ENCODE measurements around the gene RAB33B. TPM values are rescaled to one million over a fixed set of nuclear protein-coding genes. Genes with fewer than 3 reads are reported as not detected.

Gene RAB33B
- total RNA-seq, 1 donor from 2014 or later = 9.8 TPM

GRCh38 chr4:139481465-139481864, 27.5 kb downstream of the RAB33B start:
- TF ChIP-seq CTCF (IDR thresholded peaks at IDR 0.05) = no peak
- ATAC-seq = no peak
- no peaks in the 10 kb centered on the region for H3K27me3 ChIP-seq
- no peak overlapping the region for H3K27ac ChIP-seq
- H3K4me3 ChIP-seq = no peak overlapping the region
- no peak for DNase-seq
- H3K4me1 ChIP-seq = no peaks in the 10 kb centered on the region
- H3K9me3 ChIP-seq = no peaks in the 10 kb centered on the region
- intact Hi-C loops (cut with DNase I) = no loop called here
- no peaks in the 10 kb centered on the region for H3K36me3 ChIP-seq

GRCh38 chr4:139483000-139483399, 29.1 kb downstream of the RAB33B start:
- intact Hi-C loops (cut with DNase I) = no loop called here
- no peak overlapping the region for H3K4me3 ChIP-seq

GRCh38 chr4:139484783-139485311, 30.9 kb downstream of the RAB33B start:
- no peak for DNase-seq
- TF ChIP-seq CTCF (IDR thresholded peaks at IDR 0.05) = no peak
- no peaks in the 10 kb centered on the region for H3K4me1 ChIP-seq
- intact Hi-C loops (cut with DNase I) = no loop called here
- H3K9me3 ChIP-seq = no peaks in the 10 kb centered on the region
- H3K27ac ChIP-seq = no peak overlapping the region
- H3K27me3 ChIP-seq = no peaks in the 10 kb centered on the region
- no peaks in the 10 kb centered on the region for H3K36me3 ChIP-seq
- peak; percentile 54 for ATAC-seq
- H3K4me3 ChIP-seq = no peak overlapping the region

More at GRCh38 chr4:139483000-139483399, 29.1 kb downstream of the RAB33B start:
- Histone ChIP-seq H3K4me1 (no peaks in the 10 kb centered on the region), H3K36me3 (no peaks in the 10 kb centered on the region), H3K27ac (no peak overlapping the region), H3K9me3 (no peaks in the 10 kb centered on the region), H3K27me3 (no peaks in the 10 kb centered on the region)
- DNase-seq (no peak), ATAC-seq (no peak)
- TF ChIP-seq CTCF (IDR thresholded peaks at IDR 0.05) = no peak

- DNase-seq (no peak), ATAC-seq (no peak)
- intact Hi-C loops (cut with DNase I) = no loop called here
- no peak overlapping the region for H3K4me3 ChIP-seq
- no peaks in the 10 kb centered on the region for H3K4me1 ChIP-seq
- H3K27ac ChIP-seq = no peak overlapping the region
- H3K36me3 ChIP-seq = no peaks in the 10 kb centered on the region
- H3K9me3 ChIP-seq = no peaks in the 10 kb centered on the region
- TF ChIP-seq CTCF (IDR thresholded peaks at IDR 0.05) = no peak
- no peaks in the 10 kb centered on the region for H3K27me3 ChIP-seq
These were observed 34.5 kb downstream of the RAB33B start for GRCh38 chr4:139488442-139488841.

GRCh38 chr4:139489638-139490037, 35.7 kb downstream of the RAB33B start:
- intact Hi-C loops (cut with DNase I) = no loop called here
- DNase-seq (no peak), ATAC-seq (no peak)
- no peaks in the 10 kb centered on the region for H3K36me3 ChIP-seq
- no peak overlapping the region for H3K4me3 ChIP-seq
- no peaks in the 10 kb centered on the region for H3K9me3 ChIP-seq
- H3K27ac ChIP-seq = no peak overlapping the region
- H3K4me1 ChIP-seq = no peaks in the 10 kb centered on the region
- no peak for TF ChIP-seq CTCF (IDR thresholded peaks at IDR 0.05)
- no peaks in the 10 kb centered on the region for H3K27me3 ChIP-seq

- H3K27ac ChIP-seq = no peak overlapping the region
- no peaks in the 10 kb centered on the region for H3K9me3 ChIP-seq
- no peaks in the 10 kb centered on the region for H3K27me3 ChIP-seq
- no peak for TF ChIP-seq CTCF (IDR thresholded peaks at IDR 0.05)
- no peaks in the 10 kb centered on the region for H3K36me3 ChIP-seq
- no peak for DNase-seq
- intact Hi-C loops (cut with DNase I) = no loop called here
- H3K4me1 ChIP-seq = no peaks in the 10 kb centered on the region
- H3K4me3 ChIP-seq = no peak overlapping the region
- ATAC-seq = no peak
These were observed 38.5 kb downstream of the RAB33B start for GRCh38 chr4:139492429-139492828.
